GM19397 (cell line): ENCODE results near the gene PIGC.
"Not testable (repeated sequence)": the region's sequence is repeated elsewhere in the genome, so short reads cannot be mapped to it uniquely, and the experiment has no call there.

Source experiments
- ATAC-seq: cut with Tn5 transposase; IDR thresholded peaks from one replicate; pipeline ENCODE4 v1.9.1; 2021; ENCODE audit warnings: mild to moderate bottlenecking, moderate library complexity; ENCODE audit not compliant: unreplicated experiment

The PIGC gene

DNA sequence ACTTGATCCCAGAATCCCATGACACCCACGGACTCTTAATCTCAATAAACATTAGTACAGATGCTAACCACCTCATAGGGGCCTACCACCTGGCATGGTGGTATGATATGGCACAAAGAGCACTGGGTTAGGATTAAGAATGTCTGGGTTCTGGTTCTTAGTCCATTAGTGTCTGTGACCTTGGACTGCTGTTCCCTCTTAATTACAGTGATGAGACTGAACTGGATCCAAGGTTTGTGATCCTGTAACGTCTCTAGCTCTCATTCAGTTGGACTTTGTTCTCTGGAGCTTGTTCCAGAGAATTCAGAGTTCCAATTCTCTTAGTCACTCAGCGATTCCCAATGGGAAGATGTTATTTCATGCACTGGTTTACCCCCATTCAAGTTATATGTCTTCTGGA is 23.6 kb upstream of the PIGC start:
- ATAC-seq, result no peak

DNA sequence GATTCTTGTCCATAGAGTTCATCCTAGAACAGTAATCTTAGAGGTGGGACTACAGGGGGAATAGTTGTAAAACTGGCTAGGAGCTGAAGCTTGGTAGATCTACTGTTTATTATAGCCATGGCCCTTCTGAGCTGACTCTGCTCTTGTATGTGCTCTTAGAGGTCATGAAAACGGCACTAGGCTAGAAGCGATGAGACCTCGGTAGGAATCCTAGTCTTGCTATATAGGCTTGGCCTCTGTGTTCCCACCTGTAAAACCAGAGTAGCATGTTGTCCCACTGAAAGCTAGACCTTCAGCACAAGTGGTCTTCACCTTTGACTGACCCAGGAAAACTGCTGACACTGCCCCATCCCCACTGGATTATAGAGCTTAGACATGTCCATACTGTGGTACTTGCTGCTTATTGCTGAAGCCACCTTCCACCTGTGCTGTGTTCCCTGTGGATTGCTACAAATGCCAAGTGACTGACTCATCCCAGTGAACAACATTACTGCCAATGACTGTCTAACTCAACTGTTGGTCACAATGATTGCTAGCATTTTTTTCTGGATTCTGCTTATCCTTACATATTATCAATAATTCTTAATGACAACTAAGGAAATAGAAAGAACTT is 23.0 kb upstream of the PIGC start:
- ATAC-seq, result no peak

DNA sequence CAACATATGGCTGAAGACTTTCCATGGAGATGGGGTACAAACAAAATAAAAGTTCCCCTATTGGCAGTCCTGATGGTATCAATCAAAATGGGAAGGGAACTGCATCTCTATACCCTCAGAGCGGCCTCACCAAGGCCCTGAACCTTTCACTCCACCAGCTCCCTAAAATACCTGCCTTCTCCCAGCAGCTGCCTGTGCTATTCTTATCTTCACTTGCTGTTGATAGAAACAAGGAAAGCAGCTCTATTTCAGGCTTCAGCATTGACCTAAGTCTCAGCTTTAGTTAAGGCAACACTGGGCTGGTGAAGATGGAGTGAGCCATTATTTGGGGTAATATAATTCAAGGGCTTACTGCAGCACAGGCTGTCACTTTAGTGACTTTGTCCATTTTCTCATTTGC is 21.7 kb upstream of the PIGC start:
- ATAC-seq, result no peak

DNA sequence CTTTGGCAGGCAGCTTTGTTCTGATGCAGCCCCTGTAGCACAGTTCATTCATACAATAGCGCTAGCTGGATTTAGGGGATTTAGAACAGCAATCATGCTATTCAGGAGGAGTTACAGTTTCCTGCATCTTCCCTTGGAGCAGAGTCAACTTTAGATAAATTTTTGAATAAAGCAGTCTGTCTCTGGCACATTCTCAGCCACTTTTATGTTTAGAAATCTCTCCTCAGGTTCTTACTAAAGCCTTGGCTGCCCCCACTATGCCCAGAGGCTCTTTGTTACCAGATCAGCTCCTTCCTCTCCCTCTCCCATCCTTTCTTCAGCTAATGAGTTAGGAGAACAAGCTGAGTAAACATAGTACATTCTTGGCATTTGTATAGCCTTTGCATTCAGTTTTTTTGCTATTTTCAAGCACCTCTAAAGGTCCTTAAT is 17.0 kb upstream of the PIGC start:
- ATAC-seq, result no peak

DNA sequence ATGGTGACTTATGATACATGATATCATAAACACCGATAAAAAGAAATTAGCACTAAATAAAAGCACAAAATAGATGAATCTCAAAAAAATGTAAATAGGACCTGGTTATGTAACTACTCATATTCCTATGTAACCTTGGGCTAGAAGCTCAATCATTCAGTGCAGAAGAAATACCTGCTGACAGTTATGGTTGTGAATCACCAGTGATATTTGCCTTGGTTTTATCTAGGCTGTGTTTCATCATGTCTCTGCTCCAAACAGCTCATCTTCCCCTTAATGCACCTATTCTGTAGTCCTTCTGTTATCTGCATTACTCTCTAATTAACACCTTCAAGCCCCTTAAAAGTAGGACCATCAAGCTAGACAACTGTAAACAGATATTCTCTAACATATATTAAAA is 16.3 kb upstream of the PIGC start:
- ATAC-seq, result no peak

DNA sequence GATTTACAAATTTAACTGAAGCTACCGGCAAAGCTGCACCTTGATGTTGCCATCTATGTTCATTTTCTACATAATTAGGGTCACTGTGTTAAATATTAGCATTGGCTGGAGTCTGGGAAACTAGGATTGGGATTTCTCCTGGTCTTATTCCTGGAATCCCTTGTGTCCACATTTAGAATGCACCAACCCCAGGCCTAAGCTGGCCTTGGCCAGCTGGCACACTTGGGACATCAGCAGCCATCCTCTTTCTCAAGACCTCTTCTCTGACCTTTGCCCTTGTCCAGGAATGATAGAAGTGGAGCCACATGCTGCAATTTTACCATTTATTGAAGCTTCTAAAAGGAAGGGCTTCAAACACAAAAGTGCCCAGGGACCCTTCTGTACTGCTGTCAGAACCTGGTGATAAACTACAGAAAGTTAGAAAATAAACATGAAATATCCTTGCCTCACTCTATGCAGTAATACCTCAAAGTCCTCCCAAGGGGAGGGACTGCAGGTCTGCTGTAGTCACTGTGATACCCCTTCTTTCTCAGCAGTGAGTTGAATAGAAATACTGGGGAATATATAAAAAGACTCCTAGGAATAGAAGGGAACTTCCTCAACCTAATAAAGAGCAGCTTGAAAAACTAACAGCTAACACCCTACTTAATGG is 13.7 kb upstream of the PIGC start:
- ATAC-seq, result no peak

DNA sequence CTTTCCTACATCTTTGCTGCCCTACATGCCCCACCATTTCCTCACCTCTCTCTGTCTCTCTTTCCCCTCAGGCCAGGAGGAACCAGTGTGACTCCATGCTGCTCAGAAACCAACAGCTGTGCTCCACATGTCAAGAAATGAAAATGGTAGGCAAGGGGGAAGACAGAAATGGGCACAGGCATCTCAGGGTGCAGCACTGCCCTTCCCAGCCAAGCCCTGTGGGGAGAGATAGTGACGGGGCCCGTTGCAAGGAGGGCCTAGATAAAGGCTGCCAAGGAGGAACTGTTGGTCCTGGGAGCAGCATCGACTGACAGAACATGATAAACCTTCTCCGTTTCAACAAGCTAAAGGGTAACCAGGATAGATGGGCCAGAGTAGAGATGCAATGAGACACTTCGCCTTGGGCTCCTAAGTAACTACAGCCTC is 12.5 kb upstream of the PIGC start:
- no peak for ATAC-seq

DNA sequence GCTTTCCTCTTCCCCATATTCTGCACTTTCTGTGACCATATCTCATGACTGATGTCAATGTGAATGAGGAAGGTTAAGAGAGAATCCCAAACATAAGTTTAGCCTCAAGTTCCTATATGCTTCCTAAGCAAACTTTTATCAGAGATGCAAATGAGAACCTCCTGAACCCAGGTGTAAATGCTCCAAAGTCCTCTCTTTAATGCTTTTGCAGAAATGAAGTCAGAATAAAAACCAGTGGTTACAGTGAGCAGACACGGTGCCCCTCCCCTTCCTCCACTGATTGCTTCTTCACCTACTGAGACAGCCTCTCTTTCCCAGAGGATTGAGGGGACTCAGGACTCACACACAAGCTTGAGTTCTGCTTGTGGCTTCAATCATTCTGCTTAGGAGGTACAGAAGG is 11.6 kb upstream of the PIGC start:
- no peak for ATAC-seq

DNA sequence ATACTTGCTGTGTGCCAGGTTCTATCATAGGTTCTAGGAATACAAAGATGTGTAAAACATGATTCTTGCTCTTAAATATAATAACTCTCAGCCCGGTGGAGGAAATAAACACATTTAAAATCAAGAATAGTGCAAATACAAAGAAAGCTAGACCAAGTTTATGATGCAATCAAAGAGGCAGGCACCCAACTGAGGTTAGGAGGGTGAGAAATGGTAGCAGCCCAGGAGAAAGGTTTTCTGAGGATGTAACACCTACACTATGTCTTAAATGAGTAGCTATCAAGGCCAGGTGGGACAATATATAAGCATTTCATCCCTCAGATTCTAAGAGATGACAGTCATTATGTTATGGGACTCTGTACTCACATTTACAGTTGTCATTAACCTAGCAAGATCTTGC is 9.7 kb upstream of the PIGC start:
- no peak for ATAC-seq

DNA sequence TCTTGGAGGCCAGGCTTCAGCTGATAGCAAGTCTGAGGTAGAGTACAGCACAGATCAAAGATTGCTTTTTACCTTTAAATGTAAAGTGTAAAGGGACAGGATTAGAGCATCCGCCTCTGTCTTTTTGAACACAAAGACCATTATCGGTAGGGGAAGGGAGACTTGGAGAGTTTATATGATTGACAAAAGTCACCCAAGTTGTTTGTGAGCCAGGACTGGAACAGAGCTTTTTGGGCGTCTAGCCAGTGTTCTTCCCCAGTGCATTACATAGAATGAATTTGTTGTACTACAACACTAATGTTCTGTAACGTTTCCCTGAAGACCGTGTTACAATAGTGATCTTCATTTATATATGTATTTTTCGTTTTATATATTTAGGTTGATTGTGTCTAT is 9.3 kb upstream of the PIGC start:
- no peak for ATAC-seq

DNA sequence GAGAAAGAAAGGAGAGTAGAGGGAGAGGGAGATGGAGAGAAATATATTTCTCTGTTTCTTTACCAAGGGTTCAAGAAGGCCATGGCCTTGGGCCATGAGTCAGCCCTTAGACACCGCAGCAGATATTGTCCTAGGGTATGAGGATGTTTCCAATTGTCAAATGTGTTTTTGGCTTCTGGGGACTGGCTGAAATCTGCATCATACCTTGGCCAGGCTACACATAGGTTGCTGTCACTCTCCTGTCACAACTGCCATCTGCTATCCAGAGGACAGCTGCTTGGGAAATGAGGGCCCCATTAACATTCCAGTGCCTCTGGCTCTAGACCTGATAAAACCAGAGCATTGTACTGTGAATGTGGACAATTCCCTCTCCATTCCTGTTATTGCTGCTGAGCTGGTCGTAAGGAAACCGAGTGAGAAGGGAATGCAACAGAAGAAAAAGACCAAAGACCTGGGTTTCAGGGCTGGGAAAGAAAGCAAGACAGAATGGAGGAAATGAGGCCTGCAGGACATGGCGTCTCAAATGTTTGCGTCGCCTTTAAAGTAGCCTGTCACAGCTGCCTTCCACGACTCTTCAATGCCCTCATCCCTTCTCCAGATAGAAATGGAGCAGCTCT is 8.8 kb upstream of the PIGC start:
- ATAC-seq, result no peak

DNA sequence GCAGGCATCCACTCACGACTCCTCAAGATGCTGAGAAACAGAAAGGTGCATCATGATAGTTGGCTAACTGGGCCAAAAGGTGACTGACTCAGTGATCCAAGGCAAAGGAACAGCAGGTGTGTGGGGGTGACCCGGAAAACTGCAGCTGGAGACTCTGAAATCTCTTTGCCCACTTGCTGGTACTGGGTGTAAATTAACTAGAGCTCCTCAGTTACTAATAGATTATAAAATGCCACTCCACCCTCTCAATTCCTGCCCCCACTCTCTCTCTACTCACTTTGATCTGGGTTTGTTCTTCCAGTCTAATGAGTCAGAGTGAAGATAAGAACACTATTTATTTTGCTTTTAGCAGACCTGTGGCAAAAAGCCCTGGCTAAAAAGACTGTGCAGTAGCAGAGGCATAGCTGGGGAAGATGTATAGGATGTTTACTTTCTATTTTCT is 7.2 kb upstream of the PIGC start:
- no peak for ATAC-seq

DNA sequence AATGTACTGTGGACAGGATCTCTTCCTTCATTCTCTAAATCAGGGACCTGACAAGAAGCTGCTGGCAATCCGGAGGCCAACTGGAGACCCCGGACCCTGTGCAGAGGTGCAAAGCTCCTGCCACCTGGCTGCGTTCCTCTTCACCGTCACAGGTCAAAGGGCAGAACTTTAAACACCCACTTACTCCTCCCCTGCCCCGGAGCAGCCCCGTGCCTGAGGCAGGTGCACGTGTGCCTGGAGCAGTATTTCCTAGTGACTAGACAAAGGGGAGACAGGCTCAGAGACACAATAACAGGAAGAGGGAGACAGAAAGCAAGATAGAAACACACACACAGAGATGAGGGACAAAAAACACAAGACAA is 6.6 kb upstream of the PIGC start:
- no peak for ATAC-seq

DNA sequence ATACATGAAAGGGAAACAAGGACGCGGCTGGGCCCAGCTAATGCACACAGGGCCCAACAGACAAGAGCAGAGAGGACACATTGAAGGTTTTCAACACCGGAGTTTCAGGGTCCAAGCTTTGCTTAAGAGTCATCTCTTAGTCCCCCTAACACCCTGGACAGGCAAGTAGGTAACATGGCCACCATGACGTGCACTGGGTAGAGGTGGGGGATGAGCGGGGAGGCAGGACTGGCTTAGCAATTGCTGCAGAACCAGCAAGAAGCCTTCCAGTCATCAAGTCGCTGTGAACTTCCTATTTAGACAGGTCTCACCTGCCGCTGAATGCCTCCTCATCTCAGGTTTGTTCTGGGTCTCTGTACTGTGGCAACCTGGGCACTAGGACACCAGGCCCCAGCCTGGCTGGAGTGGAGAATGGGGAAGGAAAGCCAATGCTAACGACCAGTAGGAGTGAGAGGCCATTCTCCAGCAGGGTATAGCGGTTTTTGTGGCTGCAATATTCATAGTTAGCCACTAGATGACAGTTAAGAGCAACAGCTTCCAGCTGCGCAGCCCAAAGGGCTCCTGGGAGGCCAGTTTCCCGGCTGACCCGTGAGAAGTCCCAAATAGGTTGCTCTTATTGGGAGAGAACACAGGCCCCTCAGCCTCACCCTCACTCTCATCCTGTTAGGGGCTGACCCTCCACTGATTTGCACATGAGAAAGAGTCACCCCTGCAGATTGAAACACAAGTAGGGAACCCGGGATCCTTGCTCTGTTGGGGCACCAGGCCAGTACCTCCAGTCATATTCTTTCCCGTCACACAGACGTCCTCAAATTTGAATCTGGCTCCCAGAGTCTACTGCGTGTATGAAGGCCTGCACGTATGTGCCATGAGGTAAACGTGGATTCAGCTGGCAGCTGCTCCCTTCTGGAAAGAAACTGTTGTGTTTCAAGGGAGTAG is 6.0 kb upstream of the PIGC start:
- peak; percentile 80 for ATAC-seq

DNA sequence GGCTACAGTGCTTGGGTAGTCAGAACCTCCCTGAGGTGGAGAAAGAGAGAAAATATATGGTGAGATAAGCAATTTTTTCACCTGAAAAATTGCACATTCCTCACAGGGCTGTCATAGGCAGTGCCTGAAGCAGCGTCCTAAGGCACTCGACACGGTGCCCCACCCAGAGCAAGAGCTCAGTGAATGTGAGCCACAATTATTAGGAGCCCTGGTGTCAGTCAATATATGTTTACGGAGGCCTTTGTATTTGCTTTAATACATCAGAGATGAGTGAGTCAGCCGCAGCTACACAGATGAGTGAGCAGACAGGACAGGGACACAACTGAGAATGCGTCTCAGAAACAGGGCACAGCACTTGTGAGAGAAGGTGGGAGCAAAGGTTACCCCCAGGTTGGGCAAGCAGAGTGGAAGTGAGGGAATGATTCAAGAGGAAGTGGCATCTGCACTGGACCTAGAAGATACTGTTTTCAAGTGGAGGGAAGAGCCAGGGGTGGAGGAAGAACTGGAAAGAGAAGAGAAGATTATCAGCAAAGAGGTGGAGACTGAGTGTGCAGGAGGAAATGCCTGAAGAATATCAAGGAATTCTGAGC is 5.2 kb upstream of the PIGC start:
- no peak for ATAC-seq

DNA sequence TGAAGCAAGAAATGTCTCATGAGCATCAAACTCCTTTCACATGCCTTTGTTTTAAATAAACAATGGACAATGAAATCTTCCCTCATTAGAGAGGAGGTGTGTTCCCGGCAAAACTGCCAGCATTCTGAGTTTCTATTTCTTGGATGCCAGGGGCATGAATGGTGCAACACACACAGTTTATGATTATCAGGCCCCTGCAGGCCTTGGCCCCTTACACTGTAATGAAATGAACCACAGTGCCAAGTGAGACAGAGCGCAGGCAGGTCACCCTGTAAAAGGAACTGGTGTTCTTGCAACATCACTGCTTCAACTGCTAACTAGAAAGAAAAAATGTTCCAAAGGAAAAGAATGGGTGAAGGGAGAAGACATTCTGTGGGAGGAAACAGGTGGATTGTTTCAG is 3.8 kb upstream of the PIGC start:
- ATAC-seq, result no peak

DNA sequence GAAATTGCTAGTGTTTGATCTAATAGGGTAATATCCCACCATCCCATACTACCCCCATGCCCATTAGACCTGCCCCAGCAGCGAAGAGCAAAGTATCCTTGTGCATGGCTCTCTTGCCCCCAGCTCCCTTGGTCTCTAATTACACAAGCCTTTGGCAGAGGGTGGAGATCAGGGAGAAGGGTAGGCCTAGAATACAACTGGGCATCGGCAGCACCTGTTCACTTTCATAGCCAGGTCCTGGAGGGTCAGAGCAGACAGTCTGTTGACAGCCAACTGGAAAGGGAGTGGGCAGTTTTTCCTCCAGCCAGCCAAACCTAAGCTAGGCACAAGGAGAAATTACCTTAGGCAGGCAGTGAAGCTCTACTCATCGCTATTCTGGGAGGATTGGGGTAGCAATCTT is 2.7 kb upstream of the PIGC start:
- ATAC-seq, result no peak

DNA sequence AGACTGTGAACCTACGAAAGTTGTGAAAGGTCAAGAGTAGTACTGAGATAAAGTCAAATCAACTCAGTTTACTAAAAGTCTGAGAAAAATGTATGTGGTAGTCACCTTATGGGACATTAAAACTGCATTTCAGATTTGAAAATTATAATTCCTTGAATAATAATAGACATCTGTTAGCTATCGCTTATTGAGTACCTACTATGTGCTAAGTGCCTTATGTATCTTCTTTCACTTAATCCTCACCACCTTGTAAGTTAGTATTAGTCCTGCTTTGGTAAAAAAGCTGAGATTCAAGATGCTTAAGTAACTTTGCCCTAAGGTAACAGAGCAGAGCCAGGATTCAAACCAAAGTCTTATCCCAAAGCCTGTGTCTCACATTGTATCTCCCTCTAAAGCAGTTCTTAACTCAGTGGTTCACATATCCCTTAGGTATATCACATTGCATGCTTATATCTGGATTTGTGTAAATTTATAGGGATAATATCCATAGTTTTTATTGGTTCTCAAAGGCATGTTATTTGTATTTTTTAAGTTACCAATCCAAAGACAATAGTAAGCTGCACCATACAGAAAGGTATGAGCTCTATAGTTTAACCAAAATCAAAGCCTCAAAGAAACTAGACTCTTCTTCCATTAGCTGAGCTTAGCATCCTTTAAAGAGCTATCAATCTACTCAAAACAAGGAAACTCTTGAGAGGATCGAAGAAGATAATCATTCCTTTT is 865 bp downstream of the PIGC start:
- ATAC-seq, result no peak

DNA sequence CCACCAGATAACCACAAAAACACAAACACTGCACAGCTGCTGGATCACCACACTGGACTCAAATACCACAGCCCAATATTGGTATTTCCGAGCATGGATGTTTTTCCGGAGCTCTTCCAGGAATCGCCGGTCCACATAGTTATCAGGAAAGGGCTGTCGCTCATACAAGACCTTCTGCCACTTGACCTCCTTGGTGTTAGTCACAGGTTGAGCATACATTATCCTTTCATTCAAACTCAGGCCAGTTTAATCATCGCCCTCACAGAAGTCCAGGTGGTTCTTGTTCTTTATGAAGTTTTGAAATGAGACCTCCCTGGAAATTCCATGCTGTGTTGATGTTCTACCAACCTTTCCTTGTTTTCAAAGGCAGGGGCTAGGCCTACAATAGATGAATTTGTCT is 1.5 kb downstream of the PIGC start:
- no peak for ATAC-seq

DNA sequence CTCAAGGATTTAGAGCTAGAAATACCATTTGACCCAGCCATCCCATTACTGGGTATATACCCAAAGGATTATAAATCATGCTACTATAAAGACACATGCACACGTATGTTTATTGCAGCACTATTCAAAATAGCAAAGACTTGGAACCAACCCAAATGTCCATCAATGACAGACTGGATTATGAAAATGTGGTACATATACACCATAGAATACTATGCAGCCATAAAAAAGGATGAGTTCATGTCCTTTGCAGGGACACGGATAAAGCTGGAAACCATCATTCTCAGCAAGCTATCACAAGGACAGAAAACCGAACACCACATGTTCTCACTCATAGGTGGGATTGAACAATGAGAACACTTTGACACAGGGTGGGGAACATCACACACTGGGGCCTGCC is 6.7 kb downstream of the PIGC start:
- not testable (repeated sequence) for ATAC-seq
